ENCODE measurements around the gene JMJD8. TPM values are rescaled to one million over a fixed set of nuclear protein-coding genes. Genes with fewer than 3 reads are reported as not detected.

Gene JMJD8
- total RNA-seq, 4 donors from 2014 or later: 41.8 to 90.5 (median 82.3) TPM

DNA sequence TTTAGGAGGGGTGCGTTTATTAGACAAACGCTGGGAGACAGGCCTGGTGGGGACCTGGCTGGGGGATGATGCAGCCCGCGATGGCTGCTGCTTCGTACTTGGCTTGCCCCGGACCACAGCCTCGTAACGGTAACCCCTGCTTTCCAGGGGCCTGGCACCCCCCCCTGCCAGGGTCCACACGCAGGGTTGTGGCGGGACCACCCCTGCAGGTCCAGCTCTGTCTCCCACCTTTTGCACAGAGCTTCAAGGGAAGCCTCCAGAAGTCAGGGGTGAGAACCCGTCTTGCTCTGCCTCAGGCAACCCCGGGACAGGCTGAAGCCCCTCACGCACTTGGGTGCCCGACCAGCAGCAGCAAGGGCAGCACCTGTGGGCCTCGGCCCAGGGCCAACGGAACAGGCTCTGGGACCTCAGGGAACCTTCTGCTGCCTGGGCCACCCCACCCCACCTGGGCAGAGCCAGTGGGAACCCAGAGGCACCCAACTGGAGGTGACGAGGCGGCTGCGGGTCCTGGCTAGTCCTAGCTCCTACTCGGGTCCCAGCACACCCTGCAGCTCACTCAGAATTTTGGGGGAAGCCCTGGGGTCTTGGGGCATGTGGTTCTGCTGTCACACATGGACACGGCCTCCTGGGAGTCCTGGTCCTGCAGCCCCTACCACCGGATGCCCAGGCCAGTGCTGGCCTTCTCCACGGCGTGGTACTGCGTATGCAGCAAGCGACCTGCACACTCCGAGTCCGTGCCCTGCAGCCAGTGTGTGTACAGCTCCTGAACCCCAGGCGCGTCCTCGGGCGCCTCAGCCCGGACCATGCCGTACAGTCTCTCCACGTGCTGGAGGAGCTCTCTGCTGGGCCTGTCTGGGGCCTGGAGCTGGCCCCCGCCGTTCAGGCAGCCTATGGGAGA, 45.9 kb upstream of the JMJD8 start:
- intact Hi-C loops (cut with DNase I; ENCODE audit: low total_unique reads): no loop called here
- no peak for DNase-seq (ENCODE audit: low spot score in 2 of 2)
- 83 to 87% methylated on average over 28 of the region's 37 CpGs for WGBS, 2 donors
- TF ChIP-seq POLR2A (IDR thresholded peaks at IDR 0.05): no peak
- TF ChIP-seq, protein P1, sequence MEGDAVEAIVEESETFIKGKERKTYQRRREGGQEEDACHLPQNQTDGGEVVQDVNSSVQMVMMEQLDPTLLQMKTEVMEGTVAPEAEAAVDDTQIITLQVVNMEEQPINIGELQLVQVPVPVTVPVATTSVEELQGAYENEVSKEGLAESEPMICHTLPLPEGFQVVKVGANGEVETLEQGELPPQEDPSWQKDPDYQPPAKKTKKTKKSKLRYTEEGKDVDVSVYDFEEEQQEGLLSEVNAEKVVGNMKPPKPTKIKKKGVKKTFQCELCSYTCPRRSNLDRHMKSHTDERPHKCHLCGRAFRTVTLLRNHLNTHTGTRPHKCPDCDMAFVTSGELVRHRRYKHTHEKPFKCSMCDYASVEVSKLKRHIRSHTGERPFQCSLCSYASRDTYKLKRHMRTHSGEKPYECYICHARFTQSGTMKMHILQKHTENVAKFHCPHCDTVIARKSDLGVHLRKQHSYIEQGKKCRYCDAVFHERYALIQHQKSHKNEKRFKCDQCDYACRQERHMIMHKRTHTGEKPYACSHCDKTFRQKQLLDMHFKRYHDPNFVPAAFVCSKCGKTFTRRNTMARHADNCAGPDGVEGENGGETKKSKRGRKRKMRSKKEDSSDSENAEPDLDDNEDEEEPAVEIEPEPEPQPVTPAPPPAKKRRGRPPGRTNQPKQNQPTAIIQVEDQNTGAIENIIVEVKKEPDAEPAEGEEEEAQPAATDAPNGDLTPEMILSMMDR (IDR thresholded peaks at IDR 0.05): no peak
- H3K4me3 ChIP-seq (ENCODE audit: low read depth, poor library complexity, severe bottlenecking): no peak overlapping the region

DNA sequence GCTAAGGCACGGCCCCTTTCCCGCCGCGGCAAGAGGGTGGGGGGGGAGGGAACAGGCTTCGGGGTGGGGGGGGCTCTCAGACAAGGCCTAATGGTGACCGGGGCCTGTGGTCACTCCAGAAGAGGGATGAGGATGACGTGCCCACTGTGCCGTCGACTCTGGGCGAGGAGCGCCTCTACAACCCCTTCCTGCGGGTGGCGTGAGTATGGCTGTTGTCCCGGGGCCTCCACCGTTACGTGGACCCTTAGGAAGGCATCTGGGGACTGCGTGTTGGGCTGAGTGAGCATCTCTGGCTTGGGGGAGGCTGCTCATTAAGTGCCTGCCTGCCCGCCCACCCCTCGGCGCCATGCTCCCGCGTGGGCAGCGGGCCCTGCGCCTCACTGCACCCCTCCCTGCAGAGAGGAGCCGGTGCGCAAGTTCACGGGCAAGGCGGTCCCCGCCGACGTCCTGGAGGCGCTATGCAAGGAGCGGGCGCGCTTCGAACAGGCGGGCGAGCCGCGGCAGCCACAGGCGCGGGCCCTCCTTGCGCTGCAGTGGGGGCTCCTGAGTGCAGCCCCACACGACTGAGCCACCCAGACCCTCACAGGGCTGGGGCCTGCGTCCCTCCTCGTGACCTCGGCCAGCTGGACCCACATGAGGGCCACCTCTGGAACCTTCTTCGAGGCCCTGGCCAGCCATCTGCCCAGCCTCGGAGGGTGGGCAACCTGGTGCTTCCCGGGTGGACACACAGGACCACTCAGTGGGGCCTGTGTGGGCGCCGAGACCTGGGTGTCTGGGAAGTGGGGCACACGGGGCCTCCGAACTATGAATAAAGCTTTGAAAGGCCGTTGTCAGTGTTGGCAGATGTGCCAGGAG, 45.0 kb upstream of the JMJD8 start:
- H3K4me3 ChIP-seq (ENCODE audit: low read depth, poor library complexity, severe bottlenecking): no peak overlapping the region
- 51 to 70% methylated on average over 38 to 41 of the region's 55 CpGs for WGBS, 2 donors
- no peak for DNase-seq (ENCODE audit: low spot score in 2 of 2)
- no peak for TF ChIP-seq POLR2A (IDR thresholded peaks at IDR 0.05)
- TF ChIP-seq, protein P1 (IDR thresholded peaks at IDR 0.05): no peak
- intact Hi-C loops (cut with DNase I; ENCODE audit: low total_unique reads): no loop called here

DNA sequence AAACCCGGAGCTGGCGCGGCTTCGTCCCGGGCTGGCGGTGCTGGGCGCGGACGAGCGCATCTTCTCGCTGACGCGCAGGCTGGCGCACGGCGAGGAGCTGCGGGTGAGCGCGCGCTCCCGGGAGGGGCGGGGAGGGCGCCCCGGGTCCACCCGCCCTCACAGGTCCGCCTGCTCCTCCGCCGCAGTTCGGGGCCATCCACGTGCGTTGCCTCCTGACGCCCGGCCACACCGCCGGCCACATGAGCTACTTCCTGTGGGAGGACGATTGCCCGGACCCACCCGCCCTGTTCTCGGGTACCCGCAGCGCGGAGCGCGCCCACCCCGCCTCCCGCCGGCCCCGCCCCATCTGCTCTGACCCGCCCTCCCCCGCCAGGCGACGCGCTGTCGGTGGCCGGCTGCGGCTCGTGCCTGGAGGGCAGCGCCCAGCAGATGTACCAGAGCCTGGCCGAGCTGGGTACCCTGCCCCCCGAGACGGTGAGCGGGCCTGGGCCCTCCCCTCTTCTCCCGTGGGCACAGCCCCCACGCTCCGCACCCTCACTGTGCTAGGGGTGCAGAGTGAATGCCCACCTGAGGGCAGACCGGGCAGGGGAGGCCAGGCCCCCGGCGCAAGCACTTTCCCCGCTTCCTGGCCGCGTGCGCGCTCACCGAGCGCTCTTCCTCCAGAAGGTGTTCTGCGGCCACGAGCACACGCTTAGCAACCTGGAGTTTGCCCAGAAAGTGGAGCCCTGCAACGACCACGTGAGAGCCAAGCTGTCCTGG, 44.2 kb upstream of the JMJD8 start:
- DNase-seq (ENCODE audit: low spot score in 2 of 2): peak; percentile 45 to 93
- no peak overlapping the region for H3K4me3 ChIP-seq (ENCODE audit: low read depth, poor library complexity, severe bottlenecking)
- TF ChIP-seq POLR2A (IDR thresholded peaks at IDR 0.05): no peak
- TF ChIP-seq, protein P1 (IDR thresholded peaks at IDR 0.05): no peak
- 0 to 3% methylated on average over 9 to 46 of the region's 80 CpGs for WGBS, 2 donors
- intact Hi-C loops (cut with DNase I; ENCODE audit: low total_unique reads): no loop called here

DNA sequence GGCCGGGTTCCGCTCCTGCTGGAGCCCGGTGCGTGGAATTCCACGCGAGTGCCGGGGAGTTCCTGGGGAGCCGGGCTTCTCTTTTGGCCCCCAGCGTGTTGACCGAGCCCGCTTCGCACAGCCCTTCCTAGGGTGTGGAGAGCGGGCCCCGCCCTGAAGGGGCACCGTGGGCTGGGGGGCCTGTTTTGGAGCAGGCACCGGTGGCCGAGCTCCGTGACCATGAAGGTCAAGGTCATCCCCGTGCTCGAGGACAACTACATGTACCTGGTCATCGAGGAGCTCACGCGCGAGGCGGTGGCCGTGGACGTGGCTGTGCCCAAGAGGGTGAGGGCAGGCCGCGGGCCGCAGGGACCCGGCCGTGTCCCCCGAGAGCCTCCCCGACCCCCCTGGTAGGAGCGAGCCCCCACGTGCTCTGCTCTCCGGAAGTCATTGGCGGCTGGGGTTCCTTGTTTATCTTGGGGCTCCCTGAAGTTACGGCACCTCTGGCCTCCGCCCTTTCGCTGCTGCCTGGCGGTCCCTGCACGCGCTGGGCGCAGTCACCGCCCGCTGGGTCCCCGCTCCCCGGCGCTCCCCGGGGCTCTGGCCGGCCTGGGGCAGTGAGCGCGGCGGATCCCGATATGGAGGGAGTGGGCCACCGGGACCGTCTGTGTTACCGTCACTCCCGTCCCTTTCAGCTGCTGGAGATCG, 43.3 kb upstream of the JMJD8 start:
- intact Hi-C loops (cut with DNase I; ENCODE audit: low total_unique reads): no loop called here
- TF ChIP-seq, protein P1 (IDR thresholded peaks at IDR 0.05): no peak
- no peak for TF ChIP-seq POLR2A (IDR thresholded peaks at IDR 0.05)
- no peak for DNase-seq (ENCODE audit: low spot score in 2 of 2)
- 0 to 1% methylated on average over 26 to 39 of the region's 61 CpGs for WGBS, 2 donors
- H3K4me3 ChIP-seq (ENCODE audit: low read depth, poor library complexity, severe bottlenecking): peak overlapping the region; percentile 18

Measured in lower leg skin (tissue), 4 donors.